Uterus (tissue), 2 donors: ENCODE results near the gene CAMKV.

Source experiments
- CTCF ChIP-seq, 4 experiments: fragments of 200-600 bp in 2 of 4; fragments of 450-650 bp in 2 of 4; sonication (generic) in 2 of 4; IDR thresholded peaks; one replicate each; pipeline ENCODE4 v1.5.1; 2016 to 2019; ENCODE audit warnings: antibody characterized with exemption in 4 of 4, mild to moderate bottlenecking in 2 of 4, moderate library complexity in 1 of 4
- POLR2A ChIP-seq, 2 donors: fragments of 450-650 bp; IDR thresholded peaks; one replicate each; pipeline ENCODE4 v1.6.1; 2016; ENCODE audit warnings: antibody characterized with exemption in 2 of 2, mild to moderate bottlenecking in 1 of 2, moderate library complexity in 1 of 2

GRCh38 chr3:49864505-49864904 is 5.2 kb downstream of the CAMKV start:
- no peak for TF ChIP-seq POLR2A (IDR thresholded peaks at IDR 0.05)
- TF ChIP-seq CTCF (IDR thresholded peaks at IDR 0.05) = no peak
